Gastrocnemius medialis (tissue), 4 donors: ENCODE measurements around the gene NADSYN1.

Source experiments
- POLR2A ChIP-seq, 2 donors: fragments of 450-650 bp; IDR thresholded peaks; one replicate each; pipeline ENCODE4 v1.6.1; 2017; ENCODE audit warnings: antibody characterized with exemption in 2 of 2, mild to moderate bottlenecking in 2 of 2, moderate library complexity in 2 of 2
- TF ChIP-seq, protein P1 (sequence below), 5 experiments: fragments of 450-650 bp in 3 of 5; fragments of 200-600 bp in 2 of 5; sonication (generic) in 2 of 5; IDR thresholded peaks in 4 of 5; conservative IDR thresholded peaks in 1 of 5; 1 replicate in 4 of 5; 2 replicates in 1 of 5; pipeline ENCODE4 v1.5.1; 2016 to 2019; ENCODE audit warnings: antibody characterized with exemption in 5 of 5, mild to moderate bottlenecking in 3 of 5, moderate library complexity in 3 of 5

DNA sequence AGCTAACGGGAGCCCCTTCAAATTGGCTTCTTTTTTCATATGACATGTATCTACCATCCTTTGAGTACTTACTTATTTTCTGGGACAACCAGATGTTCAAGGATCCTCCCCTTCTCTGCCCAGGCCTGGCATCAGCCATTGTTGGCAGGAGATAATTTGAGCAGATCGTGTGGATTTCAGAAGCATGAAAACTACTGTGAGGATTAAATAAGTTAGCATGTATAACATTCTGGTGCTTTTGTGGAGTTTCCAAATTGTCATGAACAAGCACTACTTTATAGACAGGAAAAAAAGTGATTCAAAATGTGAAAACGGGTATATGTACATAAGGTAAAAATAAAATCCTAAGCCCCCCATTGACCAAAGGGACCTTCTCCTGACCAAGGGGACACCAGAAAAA is 2.1 kb upstream of the NADSYN1 start:
- TF ChIP-seq, protein P1, sequence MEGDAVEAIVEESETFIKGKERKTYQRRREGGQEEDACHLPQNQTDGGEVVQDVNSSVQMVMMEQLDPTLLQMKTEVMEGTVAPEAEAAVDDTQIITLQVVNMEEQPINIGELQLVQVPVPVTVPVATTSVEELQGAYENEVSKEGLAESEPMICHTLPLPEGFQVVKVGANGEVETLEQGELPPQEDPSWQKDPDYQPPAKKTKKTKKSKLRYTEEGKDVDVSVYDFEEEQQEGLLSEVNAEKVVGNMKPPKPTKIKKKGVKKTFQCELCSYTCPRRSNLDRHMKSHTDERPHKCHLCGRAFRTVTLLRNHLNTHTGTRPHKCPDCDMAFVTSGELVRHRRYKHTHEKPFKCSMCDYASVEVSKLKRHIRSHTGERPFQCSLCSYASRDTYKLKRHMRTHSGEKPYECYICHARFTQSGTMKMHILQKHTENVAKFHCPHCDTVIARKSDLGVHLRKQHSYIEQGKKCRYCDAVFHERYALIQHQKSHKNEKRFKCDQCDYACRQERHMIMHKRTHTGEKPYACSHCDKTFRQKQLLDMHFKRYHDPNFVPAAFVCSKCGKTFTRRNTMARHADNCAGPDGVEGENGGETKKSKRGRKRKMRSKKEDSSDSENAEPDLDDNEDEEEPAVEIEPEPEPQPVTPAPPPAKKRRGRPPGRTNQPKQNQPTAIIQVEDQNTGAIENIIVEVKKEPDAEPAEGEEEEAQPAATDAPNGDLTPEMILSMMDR (IDR thresholded peaks at IDR 0.05 in 4 of 5, conservative IDR thresholded peaks at IDR 0.05 in 1 of 5) = no peak
- TF ChIP-seq POLR2A (IDR thresholded peaks at IDR 0.05) = no peak
